ENCODE measurements around the gene ASB2.

DNA sequence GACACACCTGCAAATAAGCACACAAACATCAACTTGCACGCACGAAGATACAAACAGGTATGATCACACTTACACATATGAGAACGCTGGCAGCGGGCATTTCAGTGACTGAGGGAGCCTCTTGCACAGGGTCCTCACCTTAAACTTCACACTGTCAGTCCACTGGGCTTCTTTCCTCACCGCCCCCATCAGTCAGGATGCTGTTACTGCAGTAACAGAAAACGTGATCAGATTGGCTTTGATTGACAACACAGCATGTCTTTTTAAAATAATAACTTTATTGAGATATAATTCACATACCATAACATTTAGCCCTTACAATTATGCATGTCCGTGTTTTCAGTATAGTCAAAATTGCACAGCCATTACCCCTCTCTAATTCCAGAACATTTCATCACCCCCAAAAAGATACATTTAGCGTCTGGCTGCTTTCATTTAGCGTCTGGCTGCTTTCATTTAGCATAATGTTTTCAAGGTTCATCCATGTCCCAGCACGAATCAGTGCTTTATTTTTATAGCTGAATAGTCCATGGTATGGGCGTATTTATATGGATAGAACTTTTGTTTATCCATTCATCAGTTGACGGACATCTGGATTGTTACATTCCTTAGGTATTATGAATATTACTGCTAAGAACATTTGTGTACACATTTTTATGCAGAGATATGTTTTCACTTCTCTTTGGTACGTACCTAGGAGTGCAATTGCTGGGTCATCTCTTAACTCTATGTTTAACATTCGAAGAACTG lies 29.1 kb upstream of the ASB2 start:
- TF ChIP-seq POLR2AphosphoS5 (IDR thresholded peaks at IDR 0.05; ENCODE audit: low read depth, low read length) (no peak), RAD21 (IDR thresholded peaks at IDR 0.05 in 1 of 2, conservative IDR thresholded peaks at IDR 0.05 in 1 of 2; ENCODE audit: low read depth in 2 of 2, low read length in 2 of 2) (peak; percentile 29 to 50; a peak in 3 of 4 replicates), KDM1A (IDR thresholded peaks at IDR 0.05; ENCODE audit: borderline replicate concordance, low read length) (no peak), TBP (IDR thresholded peaks at IDR 0.05; ENCODE audit: low read depth, low read length) (no peak), JUN (IDR thresholded peaks at IDR 0.05; ENCODE audit: low read depth, low read length) (no peak), SUZ12 (IDR thresholded peaks at IDR 0.05; ENCODE audit: low read length) (no peak), POLR2A (IDR thresholded peaks at IDR 0.05; ENCODE audit: control extremely low read depth in 1 of 2, low read depth in 2 of 2, low read length in 2 of 2) (no peak), CEBPB (IDR thresholded peaks at IDR 0.05; ENCODE audit: low read depth, low read length) (no peak), BRCA1 (IDR thresholded peaks at IDR 0.05; ENCODE audit: low read depth, low read length) (no peak), EZH2 (IDR thresholded peaks at IDR 0.05; ENCODE audit: low read depth, low read length, severe bottlenecking) (no peak)
- TF ChIP-seq, protein P1, sequence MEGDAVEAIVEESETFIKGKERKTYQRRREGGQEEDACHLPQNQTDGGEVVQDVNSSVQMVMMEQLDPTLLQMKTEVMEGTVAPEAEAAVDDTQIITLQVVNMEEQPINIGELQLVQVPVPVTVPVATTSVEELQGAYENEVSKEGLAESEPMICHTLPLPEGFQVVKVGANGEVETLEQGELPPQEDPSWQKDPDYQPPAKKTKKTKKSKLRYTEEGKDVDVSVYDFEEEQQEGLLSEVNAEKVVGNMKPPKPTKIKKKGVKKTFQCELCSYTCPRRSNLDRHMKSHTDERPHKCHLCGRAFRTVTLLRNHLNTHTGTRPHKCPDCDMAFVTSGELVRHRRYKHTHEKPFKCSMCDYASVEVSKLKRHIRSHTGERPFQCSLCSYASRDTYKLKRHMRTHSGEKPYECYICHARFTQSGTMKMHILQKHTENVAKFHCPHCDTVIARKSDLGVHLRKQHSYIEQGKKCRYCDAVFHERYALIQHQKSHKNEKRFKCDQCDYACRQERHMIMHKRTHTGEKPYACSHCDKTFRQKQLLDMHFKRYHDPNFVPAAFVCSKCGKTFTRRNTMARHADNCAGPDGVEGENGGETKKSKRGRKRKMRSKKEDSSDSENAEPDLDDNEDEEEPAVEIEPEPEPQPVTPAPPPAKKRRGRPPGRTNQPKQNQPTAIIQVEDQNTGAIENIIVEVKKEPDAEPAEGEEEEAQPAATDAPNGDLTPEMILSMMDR (IDR thresholded peaks at IDR 0.05; ENCODE audit: control extremely low read depth in 1 of 3, insufficient read depth in 1 of 3, low read depth in 1 of 3, low read length in 3 of 3), result peak; percentile 43 to 66 (median 43)
- TF ChIP-seq, protein P2, sequence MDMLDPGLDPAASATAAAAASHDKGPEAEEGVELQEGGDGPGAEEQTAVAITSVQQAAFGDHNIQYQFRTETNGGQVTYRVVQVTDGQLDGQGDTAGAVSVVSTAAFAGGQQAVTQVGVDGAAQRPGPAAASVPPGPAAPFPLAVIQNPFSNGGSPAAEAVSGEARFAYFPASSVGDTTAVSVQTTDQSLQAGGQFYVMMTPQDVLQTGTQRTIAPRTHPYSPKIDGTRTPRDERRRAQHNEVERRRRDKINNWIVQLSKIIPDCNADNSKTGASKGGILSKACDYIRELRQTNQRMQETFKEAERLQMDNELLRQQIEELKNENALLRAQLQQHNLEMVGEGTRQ (IDR thresholded peaks at IDR 0.05; ENCODE audit: low read length), result no peak
